Mucosa of descending colon (tissue), 3 donors: Measurements from ENCODE around the gene ZNF385B. TPM values are rescaled to one million over a fixed set of nuclear protein-coding genes. Genes with fewer than 3 reads are reported as not detected.
"Not testable (repeated sequence)": the region's sequence is repeated elsewhere in the genome, so short reads cannot be mapped to it uniquely, and the experiment has no call there.

Experiments
- ATAC-seq: fragments of 200-7000 bp; cut with Tn5 transposase; one replicate; pipeline ENCODE4 v1.9.1; 2020; ENCODE audit warnings: mild to moderate bottlenecking, moderate library complexity
- DNase-seq, 3 donors: peaks; one replicate each; pipeline ENCODE4 v3.0.0-alpha.2; 2020
- H3K36me3 ChIP-seq: fragments of 200-600 bp; one replicate; pipeline ENCODE4 v1.8.0; 2021; ENCODE audit warnings: low read depth, mild to moderate bottlenecking
- H3K4me1 ChIP-seq: fragments of 200-600 bp; one replicate; pipeline ENCODE4 v1.8.0; 2021; ENCODE audit warnings: low read depth, mild to moderate bottlenecking
- H3K4me3 ChIP-seq: fragments of 200-600 bp; one replicate; pipeline ENCODE4 v1.8.0; 2021; ENCODE audit warnings: mild to moderate bottlenecking
- H3K9me3 ChIP-seq: fragments of 200-600 bp; one replicate; pipeline ENCODE4 v1.8.0; 2021; ENCODE audit warnings: mild to moderate bottlenecking
- CTCF ChIP-seq: fragments of 200-600 bp; IDR thresholded peaks from one replicate; pipeline ENCODE4 v1.8.0; 2022; ENCODE audit warnings: antibody characterized with exemption, mild to moderate bottlenecking
- intact Hi-C, 2 donors: fragments of 100-400 bp; cut with DNase I in 1 of 2; cut with micrococcal nuclease in 1 of 2; formaldehyde crosslinking; loops; one replicate each; pipeline versions ENCODE4 v1.11.0 to v1.11.1; 2022; cut with DNase I, micrococcal nuclease
- total RNA-seq, 3 donors: library from RNA; stranded (reverse); fragmentation: NEBNext Ultra II Directional in 2 of 3; extraction: Animal tissue kit (Norgen Biotek cat#: 25700) in 2 of 3; gene quantifications; one replicate each; pipeline versions ENCODE4 v1.2.1 to v1.2.4, GENCODE V29; 2021 to 2023
- donor health status: DM: no; HTN: no; CAD: no; lungs with moderate emphysema.
- donor health status: DM: no; HTN: no; CAD: no.
- donor health status: DM: no; HTN: yes; CAD: no.

The ZNF385B gene
- total RNA-seq, 3 donors from 2014 or later, result 1.2 to 2.2 (median 1.6) TPM

GRCh38 chr2:179461420-179461819 is 400.0 kb downstream of the ZNF385B start:
- intact Hi-C loops, result no loop called here

GRCh38 chr2:179460181-179460929 is 401.1 kb downstream of the ZNF385B start:
- H3K36me3 ChIP-seq, result no peaks in the 10 kb centered on the region
- H3K4me1 ChIP-seq, result no peaks in the 10 kb centered on the region
- no peaks in the 10 kb centered on the region for H3K9me3 ChIP-seq
- no peak for TF ChIP-seq CTCF
- DNase-seq (no peak), ATAC-seq (no peak)
- intact Hi-C loops, result no loop called here
- no peak overlapping the region for H3K4me3 ChIP-seq

More at GRCh38 chr2:179461420-179461819, 400.0 kb downstream of the ZNF385B start:
- ATAC-seq, result no peak
- H3K36me3 ChIP-seq, result no peaks in the 10 kb centered on the region
- DNase-seq, result no peak
- no peaks in the 10 kb centered on the region for H3K4me1 ChIP-seq
- H3K4me3 ChIP-seq, result no peak overlapping the region
- TF ChIP-seq CTCF, result no peak
- no peaks in the 10 kb centered on the region for H3K9me3 ChIP-seq

GRCh38 chr2:179458113-179458512 is 403.3 kb downstream of the ZNF385B start:
- intact Hi-C loops, DNase-seq, ATAC-seq: not testable (repeated sequence)

GRCh38 chr2:179455824-179456223 is 405.6 kb downstream of the ZNF385B start:
- Histone ChIP-seq H3K36me3 (no peaks in the 10 kb centered on the region), H3K4me1 (no peaks in the 10 kb centered on the region), H3K9me3 (no peaks in the 10 kb centered on the region), H3K4me3 (no peak overlapping the region)
- DNase-seq (no peak), ATAC-seq (no peak)
- TF ChIP-seq CTCF, result no peak
- intact Hi-C loops, result no loop called here

More at GRCh38 chr2:179458113-179458512, 403.3 kb downstream of the ZNF385B start:
- not testable (repeated sequence) for H3K4me1 ChIP-seq, H3K9me3 ChIP-seq, H3K36me3 ChIP-seq, H3K4me3 ChIP-seq

- TF ChIP-seq CTCF, result no peak
- no peak for ATAC-seq
- intact Hi-C loops, result no loop called here
These were observed 406.3 kb downstream of the ZNF385B start for GRCh38 chr2:179455172-179455524.

GRCh38 chr2:179454443-179455171 is 406.8 kb downstream of the ZNF385B start:
- H3K4me1 ChIP-seq, result no peaks in the 10 kb centered on the region
- H3K4me3 ChIP-seq, result no peak overlapping the region
- no peaks in the 10 kb centered on the region for H3K36me3 ChIP-seq
- ATAC-seq (no peak), DNase-seq (no peak)
- no peak for TF ChIP-seq CTCF
- no peaks in the 10 kb centered on the region for H3K9me3 ChIP-seq
- intact Hi-C loops, result no loop called here

More at GRCh38 chr2:179455172-179455524, 406.3 kb downstream of the ZNF385B start:
- no peak overlapping the region for H3K4me3 ChIP-seq
- no peaks in the 10 kb centered on the region for H3K36me3 ChIP-seq
- H3K4me1 ChIP-seq, result no peaks in the 10 kb centered on the region
- DNase-seq, result no peak
- H3K9me3 ChIP-seq, result no peaks in the 10 kb centered on the region
